ENCODE measurements around the gene FOXR1.
"Not testable (repeated sequence)": the region's sequence is repeated elsewhere in the genome, so short reads cannot be mapped to it uniquely, and the experiment has no call there.

FOXR1 gene

GRCh38 chr11:118948000-118948399, 23.6 kb upstream of the FOXR1 start:
- no peak for DNase-seq

- DNase-seq, result no peak
Measured at GRCh38 chr11:118953265-118953664, 18.3 kb upstream of the FOXR1 start.

GRCh38 chr11:118953976-118954375, 17.6 kb upstream of the FOXR1 start:
- not testable (repeated sequence) for DNase-seq

- peak; percentile 85 for DNase-seq
Measured at GRCh38 chr11:118956094-118956846, 15.3 kb upstream of the FOXR1 start, which contains the start of gene UPK2. Gene UPK2, plus strand, starts transcription at chr11:118956298. Its CDS starts 53 bp downstream, at chr11:118956351.

- no peak for DNase-seq
Measured at GRCh38 chr11:118956847-118957469, 14.6 kb upstream of the FOXR1 start.

- no peak for DNase-seq
Measured at GRCh38 chr11:118957549-118957948, 14.0 kb upstream of the FOXR1 start.

GRCh38 chr11:118957968-118958367, 13.6 kb upstream of the FOXR1 start:
- DNase-seq, result no peak

GRCh38 chr11:118958577-118958976, 13.0 kb upstream of the FOXR1 start:
- no peak for DNase-seq

- no peak for DNase-seq
Measured at GRCh38 chr11:118961189-118961588, 10.4 kb upstream of the FOXR1 start.

GRCh38 chr11:118961591-118961990, 10.0 kb upstream of the FOXR1 start:
- DNase-seq, result no peak

GRCh38 chr11:118969508-118969907, 2.1 kb upstream of the FOXR1 start:
- not testable (repeated sequence) for DNase-seq

- no peak for DNase-seq
Measured at GRCh38 chr11:118973985-118974384, 2.4 kb downstream of the FOXR1 start.

GRCh38 chr11:118975771-118976709, 4.5 kb downstream of the FOXR1 start:
- DNase-seq, result no peak

- no peak for DNase-seq
Measured at GRCh38 chr11:118979434-118979833, 7.9 kb downstream of the FOXR1 start.

- peak; percentile 51 for DNase-seq
Measured at GRCh38 chr11:118980191-118980881, 8.8 kb downstream of the FOXR1 start.

- DNase-seq, result not testable (repeated sequence)
Measured at GRCh38 chr11:118984337-118984736, 12.8 kb downstream of the FOXR1 start.

- no peak for DNase-seq
Measured at GRCh38 chr11:118984825-118985224, 13.3 kb downstream of the FOXR1 start.

- no peak for DNase-seq
Measured at GRCh38 chr11:118988280-118988679, 16.7 kb downstream of the FOXR1 start.

- DNase-seq, result not testable (repeated sequence)
Measured at GRCh38 chr11:118991486-118992038, 20.0 kb downstream of the FOXR1 start.

- DNase-seq, result no peak
Measured at GRCh38 chr11:118996926-118997626, 25.5 kb downstream of the FOXR1 start.

GRCh38 chr11:118997627-118998387, 26.2 kb downstream of the FOXR1 start, which contains the start of gene CENATAC:
Gene CENATAC, plus strand, starts transcription at chr11:118998138. Its CDS starts 60 bp downstream, at chr11:118998198.
- DNase-seq, result peak; percentile 94
